ENCODE measurements around the gene SPAG16. TPM values are rescaled to one million over a fixed set of nuclear protein-coding genes. Genes with fewer than 3 reads are reported as not detected.

Gene SPAG16
- total RNA-seq, 1 experiment from 2014 or later = 17.2 TPM

DNA sequence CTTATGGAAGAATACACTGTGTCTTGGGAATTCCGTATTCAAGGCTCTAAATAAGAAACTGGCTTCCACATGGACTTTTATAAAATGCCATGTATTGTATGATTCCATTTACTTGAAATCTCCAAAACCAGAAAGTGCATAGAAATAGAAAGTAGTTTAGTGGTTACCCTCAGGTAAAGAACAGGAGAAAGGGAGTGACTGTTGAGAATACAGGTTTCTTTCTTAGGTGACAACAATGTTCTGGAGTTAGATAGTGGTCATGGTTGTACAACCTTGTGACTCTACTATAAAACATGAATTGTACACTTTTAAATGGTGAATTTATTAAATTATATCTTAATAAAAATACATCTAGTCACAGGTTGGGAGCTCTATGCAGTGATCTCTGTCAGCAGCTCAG is 481.8 kb downstream of the SPAG16 start:
- H3K4me2 ChIP-seq (ENCODE audit: low read length) = no peak overlapping the region
- ChIA-PET POLR2A (ENCODE audit: unreplicated experiment) (no interaction called here), CTCF (no interaction called here)
- no peaks in the 10 kb centered on the region for H3K9me2 ChIP-seq (replicated peaks; ENCODE audit: low read length)
- 0 out of 2 replicates have a peak, but pooled peaks cover 4% of the 10 kb centered on the region for H3K4me1 ChIP-seq (ENCODE audit: insufficient read depth, low read length)
- H3F3A ChIP-seq (ENCODE audit: low read length, unreplicated experiment) = no peaks in the 10 kb centered on the region
- no peak overlapping the region for H3K4me3 ChIP-seq (ENCODE audit: low read length)
- TF ChIP-seq, protein P1, sequence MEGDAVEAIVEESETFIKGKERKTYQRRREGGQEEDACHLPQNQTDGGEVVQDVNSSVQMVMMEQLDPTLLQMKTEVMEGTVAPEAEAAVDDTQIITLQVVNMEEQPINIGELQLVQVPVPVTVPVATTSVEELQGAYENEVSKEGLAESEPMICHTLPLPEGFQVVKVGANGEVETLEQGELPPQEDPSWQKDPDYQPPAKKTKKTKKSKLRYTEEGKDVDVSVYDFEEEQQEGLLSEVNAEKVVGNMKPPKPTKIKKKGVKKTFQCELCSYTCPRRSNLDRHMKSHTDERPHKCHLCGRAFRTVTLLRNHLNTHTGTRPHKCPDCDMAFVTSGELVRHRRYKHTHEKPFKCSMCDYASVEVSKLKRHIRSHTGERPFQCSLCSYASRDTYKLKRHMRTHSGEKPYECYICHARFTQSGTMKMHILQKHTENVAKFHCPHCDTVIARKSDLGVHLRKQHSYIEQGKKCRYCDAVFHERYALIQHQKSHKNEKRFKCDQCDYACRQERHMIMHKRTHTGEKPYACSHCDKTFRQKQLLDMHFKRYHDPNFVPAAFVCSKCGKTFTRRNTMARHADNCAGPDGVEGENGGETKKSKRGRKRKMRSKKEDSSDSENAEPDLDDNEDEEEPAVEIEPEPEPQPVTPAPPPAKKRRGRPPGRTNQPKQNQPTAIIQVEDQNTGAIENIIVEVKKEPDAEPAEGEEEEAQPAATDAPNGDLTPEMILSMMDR (conservative IDR thresholded peaks at IDR 0.05; ENCODE audit: low read depth, low read length) = no peak
- TF ChIP-seq EZH2 (IDR thresholded peaks at IDR 0.05; ENCODE audit: low read length, unreplicated experiment) (no peak), EZH2phosphoT487 (IDR thresholded peaks at IDR 0.05; ENCODE audit: borderline replicate concordance, low read length) (no peak)
- no peaks in the 10 kb centered on the region for H3K36me3 ChIP-seq (ENCODE audit: low read depth, low read length)
- ATAC-seq (no peak), DNase-seq (no peak)
- intact Hi-C loops (cut with micrococcal nuclease) = no loop called here
- no peaks in the 10 kb centered on the region for H3K27me3 ChIP-seq (ENCODE audit: low read length)
- H3K9ac ChIP-seq (ENCODE audit: low read length) = no peak overlapping the region
- H3K9me3 ChIP-seq (ENCODE audit: low read length) = no peaks in the 10 kb centered on the region
- no peaks in the 10 kb centered on the region for H3K79me2 ChIP-seq (ENCODE audit: low read length)
- H4K20me1 ChIP-seq (ENCODE audit: low read length) = no peaks in the 10 kb centered on the region
- H3K27ac ChIP-seq (ENCODE audit: low read length) = no peak overlapping the region
- H2AFZ ChIP-seq (ENCODE audit: low read length) = no peak overlapping the region
- no TSS peak for BruUV-seq (replicated peaks)

DNA sequence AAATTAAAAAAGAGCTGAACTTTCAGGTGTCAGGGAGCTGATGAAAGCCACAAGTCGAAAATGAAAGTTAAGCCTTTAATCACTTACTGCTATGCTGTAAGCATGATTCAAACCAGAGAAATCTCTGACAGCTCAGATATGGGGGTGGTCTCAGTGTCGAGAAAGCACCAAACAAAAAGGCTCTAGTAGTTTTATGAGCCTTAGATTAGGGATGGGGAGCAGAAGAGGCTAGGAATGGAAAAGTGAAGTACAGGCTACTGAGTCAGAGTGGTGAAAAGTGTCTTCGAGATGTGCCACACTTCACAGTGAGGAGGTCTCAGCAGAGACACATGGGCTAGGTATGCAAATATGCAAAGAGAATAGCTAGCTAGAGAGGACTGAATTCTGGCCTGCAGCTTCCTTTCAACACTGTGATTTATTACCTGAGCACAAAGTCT is 482.2 kb downstream of the SPAG16 start:
- CTCF ChIA-PET = no interaction called here
- no TSS peak for BruUV-seq (replicated peaks)
- Histone ChIP-seq H3K9me2 (replicated peaks; ENCODE audit: low read length) (no peaks in the 10 kb centered on the region), H3F3A (ENCODE audit: low read length, unreplicated experiment) (no peaks in the 10 kb centered on the region), H3K27ac (ENCODE audit: low read length) (no peak overlapping the region), H3K4me3 (ENCODE audit: low read length) (no peak overlapping the region), H2AFZ (ENCODE audit: low read length) (no peak overlapping the region), H3K9me3 (ENCODE audit: low read length) (no peaks in the 10 kb centered on the region), H3K4me1 (ENCODE audit: insufficient read depth, low read length) (0 out of 2 replicates have a peak, but pooled peaks cover 4% of the 10 kb centered on the region), H3K27me3 (ENCODE audit: low read length) (no peaks in the 10 kb centered on the region), H3K36me3 (ENCODE audit: low read depth, low read length) (no peaks in the 10 kb centered on the region), H3K4me2 (ENCODE audit: low read length) (no peak overlapping the region), H4K20me1 (ENCODE audit: low read length) (no peaks in the 10 kb centered on the region), H3K79me2 (ENCODE audit: low read length) (no peaks in the 10 kb centered on the region), H3K9ac (ENCODE audit: low read length) (no peak overlapping the region)
- POLR2A ChIA-PET (ENCODE audit: unreplicated experiment) = no interaction called here
- ATAC-seq (no peak), DNase-seq (no peak)
- TF ChIP-seq EZH2phosphoT487 (IDR thresholded peaks at IDR 0.05; ENCODE audit: borderline replicate concordance, low read length) (no peak), EZH2 (IDR thresholded peaks at IDR 0.05; ENCODE audit: low read length, unreplicated experiment) (no peak)
- TF ChIP-seq, protein P1 (conservative IDR thresholded peaks at IDR 0.05; ENCODE audit: low read depth, low read length) = no peak
- intact Hi-C loops (cut with micrococcal nuclease) = no loop called here

DNA sequence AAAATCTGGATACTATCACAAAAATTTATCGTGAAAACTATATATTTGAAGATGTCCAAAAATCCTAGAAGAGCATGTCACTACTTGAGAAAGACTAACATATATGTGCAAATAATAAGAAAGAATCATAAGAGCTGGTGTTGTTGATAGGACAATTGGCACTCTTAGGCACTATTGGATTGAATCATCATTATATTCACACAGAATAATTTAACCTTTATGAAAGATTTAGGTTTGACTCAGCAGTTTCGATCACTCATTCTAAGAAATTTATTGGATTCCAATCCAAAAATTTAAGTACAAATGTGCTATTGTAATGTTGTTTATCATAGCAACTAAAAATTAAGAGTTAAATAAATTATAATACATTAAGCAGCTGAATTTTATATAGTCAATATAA is 503.6 kb downstream of the SPAG16 start:
- no peak overlapping the region for H3K9ac ChIP-seq (ENCODE audit: low read length)
- H3K27ac ChIP-seq (ENCODE audit: low read length) = no peak overlapping the region
- no peaks in the 10 kb centered on the region for H3K4me1 ChIP-seq (ENCODE audit: insufficient read depth, low read length)
- no peaks in the 10 kb centered on the region for H3K27me3 ChIP-seq (ENCODE audit: low read length)
- H3K9me3 ChIP-seq (ENCODE audit: low read length) = no peaks in the 10 kb centered on the region
- no peaks in the 10 kb centered on the region for H4K20me1 ChIP-seq (ENCODE audit: low read length)
- H3K36me3 ChIP-seq (ENCODE audit: low read depth, low read length) = no peaks in the 10 kb centered on the region
- no peaks in the 10 kb centered on the region for H3F3A ChIP-seq (ENCODE audit: low read length, unreplicated experiment)
- TF ChIP-seq, protein P1 (conservative IDR thresholded peaks at IDR 0.05; ENCODE audit: low read depth, low read length) = no peak
- no peak for TF ChIP-seq EZH2phosphoT487 (IDR thresholded peaks at IDR 0.05; ENCODE audit: borderline replicate concordance, low read length)
- TF ChIP-seq EZH2 (IDR thresholded peaks at IDR 0.05; ENCODE audit: low read length, unreplicated experiment) = no peak
- H3K4me2 ChIP-seq (ENCODE audit: low read length) = no peak overlapping the region
- CTCF ChIA-PET = no interaction called here
- no peak overlapping the region for H2AFZ ChIP-seq (ENCODE audit: low read length)
- ATAC-seq (no peak), DNase-seq (no peak)
- H3K9me2 ChIP-seq (replicated peaks; ENCODE audit: low read length) = no peaks in the 10 kb centered on the region
- no TSS peak for BruUV-seq (replicated peaks)
- H3K4me3 ChIP-seq (ENCODE audit: low read length) = no peak overlapping the region
- POLR2A ChIA-PET (ENCODE audit: unreplicated experiment) = no interaction called here
- intact Hi-C loops (cut with micrococcal nuclease) = no loop called here
- H3K79me2 ChIP-seq (ENCODE audit: low read length) = no peaks in the 10 kb centered on the region
